Loucy (cell line): Measurements from ENCODE around the gene ARHGAP42.

Experiments used
- H2AFZ ChIP-seq: fragments of 200-600 bp; sonication (generic); 2 replicates; pipeline ENCODE4 v1.6.0; 2016; ENCODE audit warnings: antibody characterized with exemption, mild to moderate bottlenecking, low read length, moderate library complexity
- H3F3A ChIP-seq: fragments of 200-600 bp; 2 replicates; pipeline ENCODE4 v1.6.0; 2016; ENCODE audit warnings: antibody characterized with exemption, low read depth, mild to moderate bottlenecking
- H3K27me3 ChIP-seq: fragments of 200-600 bp; sonication (generic); 2 replicates; pipeline ENCODE4 v1.6.1; 2014; ENCODE audit warnings: low read length, mild to moderate bottlenecking; ENCODE audit not compliant: insufficient read depth, poor library complexity, severe bottlenecking
- H3K36me3 ChIP-seq: fragments of 200-600 bp; sonication (generic); 2 replicates; pipeline ENCODE4 v1.6.1; 2016; ENCODE audit warnings: low read length; ENCODE audit not compliant: insufficient read depth
- H3K4me1 ChIP-seq: fragments of 200-600 bp; sonication (generic); 2 replicates; pipeline ENCODE4 v1.5.1; 2014; ENCODE audit warnings: low read length, mild to moderate bottlenecking; ENCODE audit not compliant: insufficient read depth, poor library complexity, severe bottlenecking
- H3K4me2 ChIP-seq: fragments of 200-600 bp; sonication (generic); 2 replicates; pipeline ENCODE4 v1.6.0; 2014; ENCODE audit warnings: antibody characterized with exemption, low read length, low read depth, mild to moderate bottlenecking; ENCODE audit not compliant: poor library complexity, severe bottlenecking
- H3K4me3 ChIP-seq: fragments of 200-600 bp; sonication (generic); 2 replicates; pipeline ENCODE4 v1.5.1; 2014; ENCODE audit warnings: low read length, mild to moderate bottlenecking, mixed read lengths; ENCODE audit not compliant: poor library complexity, severe bottlenecking
- H3K79me2 ChIP-seq: fragments of 200-600 bp; sonication (generic); 2 replicates; pipeline ENCODE4 v1.6.1; 2014; ENCODE audit warnings: low read length; ENCODE audit not compliant: insufficient read depth
- H3K9ac ChIP-seq: fragments of 200-600 bp; sonication (generic); 2 replicates; pipeline ENCODE4 v1.6.0; 2014; ENCODE audit warnings: mild to moderate bottlenecking, low read depth, low read length, moderate library complexity; ENCODE audit not compliant: poor library complexity, severe bottlenecking
- H3K9me2 ChIP-seq: fragments of 200-600 bp; sonication (generic); replicated peaks from 2 replicates; pipeline ENCODE4 v1.6.1; 2016; ENCODE audit warnings: low read depth, low read length, mixed read lengths
- H3K9me3 ChIP-seq: fragments of 200-600 bp; sonication (generic); 2 replicates; pipeline ENCODE4 v1.6.1; 2014; ENCODE audit warnings: mild to moderate bottlenecking, antibody characterized with exemption, low read length, low read depth; ENCODE audit not compliant: insufficient read depth
- H4K20me1 ChIP-seq: fragments of 200-600 bp; sonication (generic); 2 replicates; pipeline ENCODE4 v1.6.0; 2014; ENCODE audit warnings: antibody characterized with exemption, low read length, mild to moderate bottlenecking; ENCODE audit not compliant: insufficient read depth, poor library complexity, severe bottlenecking
- EZH2phosphoT487 ChIP-seq: fragments of 200-600 bp; IDR thresholded peaks from 2 replicates; pipeline ENCODE4 v1.6.1; 2018; ENCODE audit warnings: antibody characterized with exemption, mild to moderate bottlenecking, moderate library complexity, borderline replicate concordance
- TF ChIP-seq, protein P1 (sequence below): fragments of 200-600 bp; sonication (generic); conservative IDR thresholded peaks from 2 replicates; pipeline ENCODE4 v1.5.1; 2014; ENCODE audit warnings: mild to moderate bottlenecking, antibody characterized with exemption, low read length

The ARHGAP42 gene

DNA sequence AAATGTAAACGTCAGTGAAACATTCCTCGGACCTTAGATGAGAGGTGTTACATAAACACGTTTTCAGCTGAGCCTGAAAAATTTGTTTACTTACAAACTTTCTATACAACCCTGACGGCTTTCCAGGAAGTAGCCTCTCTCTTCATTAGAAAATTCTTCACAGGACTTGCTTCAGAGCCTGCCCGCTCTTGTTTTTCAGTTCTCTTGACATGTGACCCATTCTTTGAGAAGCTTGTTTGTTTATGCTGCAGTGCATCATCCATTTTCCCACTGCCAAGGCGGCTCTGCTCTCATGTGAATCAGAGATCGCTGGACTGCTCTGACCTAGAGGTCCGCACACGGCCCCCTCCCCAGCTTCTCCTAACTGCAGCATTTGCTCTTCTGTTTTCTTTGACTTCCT, 47.9 kb upstream of the ARHGAP42 start:
- no peak overlapping the region for H2AFZ ChIP-seq
- no peaks in the 10 kb centered on the region for H4K20me1 ChIP-seq
- TF ChIP-seq, protein P1, sequence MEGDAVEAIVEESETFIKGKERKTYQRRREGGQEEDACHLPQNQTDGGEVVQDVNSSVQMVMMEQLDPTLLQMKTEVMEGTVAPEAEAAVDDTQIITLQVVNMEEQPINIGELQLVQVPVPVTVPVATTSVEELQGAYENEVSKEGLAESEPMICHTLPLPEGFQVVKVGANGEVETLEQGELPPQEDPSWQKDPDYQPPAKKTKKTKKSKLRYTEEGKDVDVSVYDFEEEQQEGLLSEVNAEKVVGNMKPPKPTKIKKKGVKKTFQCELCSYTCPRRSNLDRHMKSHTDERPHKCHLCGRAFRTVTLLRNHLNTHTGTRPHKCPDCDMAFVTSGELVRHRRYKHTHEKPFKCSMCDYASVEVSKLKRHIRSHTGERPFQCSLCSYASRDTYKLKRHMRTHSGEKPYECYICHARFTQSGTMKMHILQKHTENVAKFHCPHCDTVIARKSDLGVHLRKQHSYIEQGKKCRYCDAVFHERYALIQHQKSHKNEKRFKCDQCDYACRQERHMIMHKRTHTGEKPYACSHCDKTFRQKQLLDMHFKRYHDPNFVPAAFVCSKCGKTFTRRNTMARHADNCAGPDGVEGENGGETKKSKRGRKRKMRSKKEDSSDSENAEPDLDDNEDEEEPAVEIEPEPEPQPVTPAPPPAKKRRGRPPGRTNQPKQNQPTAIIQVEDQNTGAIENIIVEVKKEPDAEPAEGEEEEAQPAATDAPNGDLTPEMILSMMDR, result no peak
- no peak for TF ChIP-seq EZH2phosphoT487
- H3K79me2 ChIP-seq, result no peaks in the 10 kb centered on the region
- H3K4me3 ChIP-seq, result no peak overlapping the region
- H3K4me1 ChIP-seq, result no peaks in the 10 kb centered on the region
- H3K9me2 ChIP-seq, result no peaks in the 10 kb centered on the region
- no peaks in the 10 kb centered on the region for H3K9me3 ChIP-seq
- H3K4me2 ChIP-seq, result no peak overlapping the region
- no peaks in the 10 kb centered on the region for H3K36me3 ChIP-seq
- no peak overlapping the region for H3K9ac ChIP-seq
- H3K27me3 ChIP-seq, result no peaks in the 10 kb centered on the region
- no peaks in the 10 kb centered on the region for H3F3A ChIP-seq

DNA sequence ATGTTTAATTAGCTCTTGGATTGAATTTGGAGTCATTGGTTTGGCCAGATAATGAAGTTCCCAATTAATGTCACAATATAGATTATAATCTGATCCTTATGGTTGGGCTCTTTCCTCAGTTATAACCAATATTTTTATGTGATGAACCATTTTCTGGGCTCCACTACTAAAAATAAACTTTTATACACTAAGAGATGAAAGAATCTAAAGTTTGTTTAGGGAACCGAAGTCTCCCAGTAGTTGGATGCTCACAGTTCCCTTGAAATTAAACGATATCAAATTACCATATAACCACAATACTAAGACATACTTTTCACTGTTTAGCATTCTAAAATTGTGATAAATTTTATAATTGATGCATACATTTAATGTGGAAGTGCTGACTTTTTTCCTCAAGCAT, 47.0 kb upstream of the ARHGAP42 start:
- no peaks in the 10 kb centered on the region for H3K4me1 ChIP-seq
- H3K9me3 ChIP-seq, result no peaks in the 10 kb centered on the region
- no peaks in the 10 kb centered on the region for H3K36me3 ChIP-seq
- no peaks in the 10 kb centered on the region for H3K79me2 ChIP-seq
- H3F3A ChIP-seq, result no peaks in the 10 kb centered on the region
- H3K4me3 ChIP-seq, result no peak overlapping the region
- no peak overlapping the region for H2AFZ ChIP-seq
- TF ChIP-seq, protein P1, result no peak
- TF ChIP-seq EZH2phosphoT487, result no peak
- no peak overlapping the region for H3K9ac ChIP-seq
- no peaks in the 10 kb centered on the region for H4K20me1 ChIP-seq
- no peak overlapping the region for H3K4me2 ChIP-seq
- no peaks in the 10 kb centered on the region for H3K27me3 ChIP-seq
- no peaks in the 10 kb centered on the region for H3K9me2 ChIP-seq

DNA sequence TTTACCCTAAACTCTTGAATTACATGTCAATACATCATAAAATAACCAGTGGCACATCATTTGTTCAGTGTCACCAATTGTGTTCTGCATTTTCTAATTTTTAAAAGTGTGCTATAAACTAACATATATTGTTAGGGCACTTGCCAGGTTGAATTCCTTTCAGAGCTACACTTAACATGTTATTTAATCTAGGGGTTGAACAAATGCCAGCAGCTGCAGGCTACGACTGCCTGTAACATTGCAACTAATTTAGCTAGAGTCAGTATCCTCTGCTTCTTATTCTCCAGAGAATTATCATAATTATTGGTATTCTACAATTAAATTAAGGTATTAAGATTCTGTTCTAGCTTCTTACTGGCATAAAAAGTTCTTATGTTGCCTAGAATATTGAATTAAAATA, 46.4 kb upstream of the ARHGAP42 start:
- H3K9ac ChIP-seq, result no peak overlapping the region
- H3K4me3 ChIP-seq, result no peak overlapping the region
- H3K27me3 ChIP-seq, result no peaks in the 10 kb centered on the region
- H3K36me3 ChIP-seq, result no peaks in the 10 kb centered on the region
- H3F3A ChIP-seq, result no peaks in the 10 kb centered on the region
- H2AFZ ChIP-seq, result no peak overlapping the region
- H3K4me2 ChIP-seq, result no peak overlapping the region
- no peaks in the 10 kb centered on the region for H4K20me1 ChIP-seq
- no peaks in the 10 kb centered on the region for H3K9me2 ChIP-seq
- H3K9me3 ChIP-seq, result no peaks in the 10 kb centered on the region
- TF ChIP-seq, protein P1, result no peak
- no peak for TF ChIP-seq EZH2phosphoT487
- no peaks in the 10 kb centered on the region for H3K79me2 ChIP-seq
- H3K4me1 ChIP-seq, result no peaks in the 10 kb centered on the region
